Measurements from ENCODE around the gene ABLIM1. TPM values are rescaled to one million over a fixed set of nuclear protein-coding genes. Genes with fewer than 3 reads are reported as not detected.

The ABLIM1 gene
- total RNA-seq, 2 experiments from 2014 or later, result 119 to 128 TPM

GRCh38 chr10:114607358-114607998, 50.6 kb downstream of the ABLIM1 start:
- Mint-ChIP-seq H3K9me3 (no peaks in the 10 kb centered on the region), H3K4me3 (no peak overlapping the region), H3K36me3 (no peaks in the 10 kb centered on the region), H3K27ac (no peak overlapping the region), H3K4me1 (ENCODE audit: low read depth) (peaks cover 2% of the 10 kb centered on the region), H3K27me3 (no peaks in the 10 kb centered on the region)
- intact Hi-C loops (cut with micrococcal nuclease), result no loop called here
- no peak for DNase-seq
- ChIA-PET POLR2A (no interaction called here), CTCF (no interaction called here)

- intact Hi-C loops (cut with micrococcal nuclease), result no loop called here
- no peaks in the 10 kb centered on the region for H3K36me3 Mint-ChIP-seq
- DNase-seq, result no peak
- no peak overlapping the region for H3K27ac Mint-ChIP-seq
- H3K4me1 Mint-ChIP-seq (ENCODE audit: low read depth), result peaks cover 7% of the 10 kb centered on the region
- H3K4me3 Mint-ChIP-seq, result no peak overlapping the region
- ChIA-PET POLR2A (no interaction called here), CTCF (no interaction called here)
- H3K9me3 Mint-ChIP-seq, result no peaks in the 10 kb centered on the region
- no peaks in the 10 kb centered on the region for H3K27me3 Mint-ChIP-seq
These were observed 52.8 kb downstream of the ABLIM1 start for GRCh38 chr10:114605155-114605797.

DNA sequence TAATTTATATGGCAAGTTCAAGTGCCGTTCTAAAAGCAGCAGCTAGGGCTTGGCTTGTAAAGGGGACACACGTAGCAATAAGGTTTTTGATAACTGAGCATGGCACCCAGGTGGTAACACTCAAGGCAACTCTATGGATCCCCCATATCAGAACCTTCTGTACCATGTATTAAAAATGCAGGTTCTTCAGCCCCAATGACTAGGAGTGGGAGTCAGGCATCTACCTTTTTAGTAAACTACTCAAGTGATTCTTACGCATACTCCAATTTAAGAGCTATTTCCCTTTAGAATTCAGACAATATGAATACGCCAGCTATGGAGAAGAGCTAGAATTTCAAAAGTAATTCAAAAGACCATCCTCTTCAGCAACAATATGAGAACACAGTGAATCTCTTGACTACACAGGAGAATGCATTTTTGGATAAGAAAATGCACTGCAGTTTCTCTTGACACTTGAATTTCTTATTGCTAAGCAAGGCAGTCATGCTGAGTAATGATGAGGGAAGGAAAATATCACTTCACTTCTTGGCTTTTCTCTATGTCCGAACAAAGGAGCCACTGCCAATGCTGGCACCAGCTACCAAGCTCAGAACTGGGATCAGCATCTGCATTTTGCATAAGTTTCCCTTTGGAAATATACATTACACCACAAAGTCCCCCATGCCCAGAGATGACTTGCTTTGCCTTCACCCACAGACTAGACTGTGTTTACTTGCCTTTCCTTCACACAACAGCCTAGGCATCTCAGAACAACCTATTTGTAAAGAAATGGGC, 53.5 kb downstream of the ABLIM1 start:
- H3K4me1 Mint-ChIP-seq (ENCODE audit: low read depth), result peaks cover 9% of the 10 kb centered on the region
- H3K9me3 Mint-ChIP-seq, result no peaks in the 10 kb centered on the region
- no peaks in the 10 kb centered on the region for H3K36me3 Mint-ChIP-seq
- ChIA-PET POLR2A (no interaction called here), CTCF (no interaction called here)
- intact Hi-C loops (cut with micrococcal nuclease), result no loop called here
- H3K4me3 Mint-ChIP-seq, result no peak overlapping the region
- H3K27me3 Mint-ChIP-seq, result no peaks in the 10 kb centered on the region
- no peak overlapping the region for H3K27ac Mint-ChIP-seq
- no peak for DNase-seq

DNA sequence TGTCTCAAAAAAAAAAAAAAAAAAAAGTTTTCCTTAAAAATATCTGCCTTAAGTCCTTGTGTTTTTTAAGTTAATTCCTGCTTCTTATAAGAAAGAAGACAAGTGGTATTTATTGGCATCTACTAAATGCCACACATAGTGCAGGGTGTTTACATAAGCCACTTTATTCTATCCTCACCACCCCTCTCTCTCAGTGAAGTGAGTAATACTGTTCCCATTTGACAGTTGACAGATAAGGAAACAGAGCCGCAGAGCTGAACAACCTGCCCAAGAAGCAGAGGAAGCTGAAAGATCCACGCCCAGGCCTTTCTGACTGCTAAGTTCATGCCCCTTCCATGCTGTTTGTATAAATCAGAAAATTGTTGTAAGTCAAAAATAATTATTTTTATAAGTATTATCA, 54.1 kb downstream of the ABLIM1 start:
- peaks cover 9% of the 10 kb centered on the region for H3K4me1 Mint-ChIP-seq (ENCODE audit: low read depth)
- intact Hi-C loops (cut with micrococcal nuclease), result no loop called here
- H3K27me3 Mint-ChIP-seq, result no peaks in the 10 kb centered on the region
- no peaks in the 10 kb centered on the region for H3K9me3 Mint-ChIP-seq
- DNase-seq, result peak; percentile 20
- POLR2A ChIA-PET, result no interaction called here
- CTCF ChIA-PET, result no interaction called here
- no peak overlapping the region for H3K27ac Mint-ChIP-seq
- H3K36me3 Mint-ChIP-seq, result no peaks in the 10 kb centered on the region
- no peak overlapping the region for H3K4me3 Mint-ChIP-seq

- H3K27ac Mint-ChIP-seq, result no peak overlapping the region
- H3K4me3 Mint-ChIP-seq, result no peak overlapping the region
- POLR2A ChIA-PET, result no interaction called here
- H3K27me3 Mint-ChIP-seq, result no peaks in the 10 kb centered on the region
- CTCF ChIA-PET, result interaction anchor here (0.8 to 1.3 kb wide), 2 partner anchors 14 to 54 kb away, joined by 3 read pairs; no protein-coding TSS in a partner anchor
- H3K36me3 Mint-ChIP-seq, result no peaks in the 10 kb centered on the region
- no peak for DNase-seq
- intact Hi-C loops (cut with micrococcal nuclease), result no loop called here
- no peaks in the 10 kb centered on the region for H3K9me3 Mint-ChIP-seq
- H3K4me1 Mint-ChIP-seq (ENCODE audit: low read depth), result peaks cover 9% of the 10 kb centered on the region
These were observed 54.8 kb downstream of the ABLIM1 start for GRCh38 chr10:114603303-114603702.

DNA sequence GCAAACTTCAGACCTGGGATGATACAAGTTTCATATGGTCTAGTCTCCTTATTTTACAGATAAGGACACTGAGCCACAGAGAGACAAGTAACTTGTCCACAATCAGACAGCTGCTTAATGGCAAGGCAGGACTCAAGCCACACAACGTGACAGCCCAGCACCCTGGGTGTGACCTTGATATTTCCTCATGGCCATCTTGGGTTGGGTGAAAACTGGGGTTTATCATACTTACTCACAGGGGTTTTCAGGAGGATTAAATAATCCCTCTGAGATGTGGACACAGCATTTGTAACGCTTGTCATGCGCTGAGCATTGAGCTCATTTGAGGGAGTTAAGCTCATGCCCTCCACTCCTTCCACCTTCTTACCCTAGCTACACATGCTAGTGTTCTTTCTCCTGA, 58.0 kb downstream of the ABLIM1 start:
- Mint-ChIP-seq H3K9me3 (no peaks in the 10 kb centered on the region), H3K4me3 (no peak overlapping the region), H3K27ac (no peak overlapping the region), H3K4me1 (ENCODE audit: low read depth) (peaks cover 9% of the 10 kb centered on the region), H3K36me3 (no peaks in the 10 kb centered on the region), H3K27me3 (no peaks in the 10 kb centered on the region)
- DNase-seq, result no peak
- ChIA-PET POLR2A (interaction anchor here (0.5 kb wide), 1 partner anchor 86 kb away, joined by 3 read pairs; no protein-coding TSS in a partner anchor), CTCF (interaction anchor here (0.8 kb wide), 1 partner anchor 11 kb away, joined by 4 read pairs; no protein-coding TSS in a partner anchor)
- intact Hi-C loops (cut with micrococcal nuclease), result no loop called here

DNA sequence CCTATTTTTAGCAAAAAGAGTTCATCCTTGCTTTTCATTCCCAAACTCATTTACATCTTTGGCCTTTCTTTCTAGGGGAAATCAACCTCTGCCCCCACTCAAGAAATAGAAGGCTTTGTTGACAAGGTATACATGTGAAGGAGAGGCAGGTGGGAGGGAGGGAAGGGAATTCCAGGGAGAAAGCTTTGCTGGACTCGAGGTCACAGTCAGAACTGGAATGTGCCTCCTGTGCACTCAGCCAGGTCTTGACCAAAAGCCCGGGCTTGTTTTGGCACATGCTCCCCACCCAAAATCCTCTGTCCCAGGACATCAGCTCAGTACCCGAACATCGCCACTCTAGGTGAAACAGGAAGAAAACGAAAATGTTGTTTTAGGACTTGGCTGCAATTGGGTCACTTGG, 61.3 kb downstream of the ABLIM1 start:
- no peak overlapping the region for H3K4me3 Mint-ChIP-seq
- peaks cover 1% of the 10 kb centered on the region for H3K27me3 Mint-ChIP-seq
- no peak for DNase-seq
- ChIA-PET CTCF (no interaction called here), POLR2A (no interaction called here)
- H3K36me3 Mint-ChIP-seq, result no peaks in the 10 kb centered on the region
- H3K4me1 Mint-ChIP-seq (ENCODE audit: low read depth), result peaks cover 9% of the 10 kb centered on the region
- intact Hi-C loops (cut with micrococcal nuclease), result no loop called here
- H3K9me3 Mint-ChIP-seq, result peaks cover 6% of the 10 kb centered on the region
- no peak overlapping the region for H3K27ac Mint-ChIP-seq

DNA sequence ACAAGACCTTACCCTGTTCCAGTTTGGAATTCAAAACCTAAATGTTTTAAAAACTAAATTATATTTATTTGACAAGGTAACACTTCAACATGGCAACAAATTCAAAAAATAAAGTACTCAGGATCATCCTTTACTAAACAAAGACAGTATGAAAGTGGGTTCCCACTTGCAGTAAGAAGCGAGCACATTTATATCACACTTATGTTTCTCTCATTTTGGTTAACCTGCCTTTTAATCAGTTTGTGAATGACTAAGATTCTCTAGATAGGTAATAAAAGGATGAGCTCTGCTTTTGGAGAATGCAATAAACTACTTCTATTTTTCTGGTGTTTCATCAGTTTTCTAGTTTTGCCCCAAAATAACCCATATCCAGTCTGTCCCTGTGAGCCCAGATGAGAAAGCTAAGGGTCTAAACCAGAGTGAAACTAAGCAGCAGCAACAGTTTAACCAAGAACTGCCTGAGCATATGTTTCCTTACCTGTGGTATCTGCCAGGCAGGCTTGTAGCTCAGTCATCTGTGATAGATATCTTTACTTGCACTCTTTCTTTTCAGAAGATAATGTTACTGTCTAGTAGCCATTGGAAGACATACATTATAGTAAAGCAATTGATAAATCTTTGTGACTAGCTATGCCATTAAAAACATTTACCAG, 64.1 kb downstream of the ABLIM1 start:
- POLR2A ChIA-PET, result interaction anchor here (1.1 kb wide), 1 partner anchor 22 kb away, joined by 6 read pairs; no protein-coding TSS in a partner anchor
- intact Hi-C loops (cut with micrococcal nuclease), result loop anchor here (1.0 kb wide), 1 partner anchor 21 kb away; no protein-coding TSS in a partner anchor
- H3K27ac Mint-ChIP-seq, result no peak overlapping the region
- no peak overlapping the region for H3K4me3 Mint-ChIP-seq
- H3K27me3 Mint-ChIP-seq, result peaks cover 1% of the 10 kb centered on the region
- peaks cover 6% of the 10 kb centered on the region for H3K9me3 Mint-ChIP-seq
- no peak for DNase-seq
- CTCF ChIA-PET, result interaction anchor here (0.9 kb wide), 1 partner anchor 228 kb away, joined by 3 read pairs; the partner anchor contains the start of gene FHIP2A
- H3K4me1 Mint-ChIP-seq (ENCODE audit: low read depth), result peaks cover 3% of the 10 kb centered on the region
- no peaks in the 10 kb centered on the region for H3K36me3 Mint-ChIP-seq

GRCh38 chr10:114593240-114593792, 64.8 kb downstream of the ABLIM1 start:
- intact Hi-C loops (cut with micrococcal nuclease), result no loop called here
- Mint-ChIP-seq H3K36me3 (no peaks in the 10 kb centered on the region), H3K4me1 (ENCODE audit: low read depth) (peaks cover 3% of the 10 kb centered on the region), H3K27me3 (peaks cover 1% of the 10 kb centered on the region), H3K9me3 (peaks cover 6% of the 10 kb centered on the region), H3K4me3 (no peak overlapping the region), H3K27ac (no peak overlapping the region)
- no peak for DNase-seq
- CTCF ChIA-PET, result no interaction called here
- POLR2A ChIA-PET, result interaction anchor here (1.1 kb wide), 1 partner anchor 22 kb away, joined by 6 read pairs; no protein-coding TSS in a partner anchor

DNA sequence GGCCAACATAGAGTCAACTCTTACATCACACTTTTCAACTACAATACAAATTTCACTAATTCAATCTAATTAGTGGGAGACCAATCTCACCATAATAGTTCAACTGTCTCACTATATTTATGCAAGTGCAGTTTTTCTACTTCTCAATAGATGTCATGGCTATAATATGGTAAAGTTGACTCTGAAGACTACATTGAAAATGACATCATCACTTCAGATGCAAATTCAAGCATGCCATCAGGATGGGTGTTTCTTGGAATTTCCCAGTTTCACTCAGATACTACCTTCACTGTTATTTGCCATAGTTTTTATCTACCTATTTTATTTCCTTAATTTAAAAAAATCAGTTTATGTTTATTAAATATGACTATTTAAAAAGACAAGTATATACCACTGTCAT, 67.1 kb downstream of the ABLIM1 start:
- intact Hi-C loops (cut with micrococcal nuclease), result no loop called here
- peaks cover 1% of the 10 kb centered on the region for H3K27me3 Mint-ChIP-seq

GRCh38 chr10:114584419-114584818, 73.7 kb downstream of the ABLIM1 start:
- Mint-ChIP-seq H3K36me3 (no peaks in the 10 kb centered on the region), H3K4me1 (ENCODE audit: low read depth) (no peaks in the 10 kb centered on the region), H3K27ac (no peak overlapping the region), H3K9me3 (no peaks in the 10 kb centered on the region), H3K4me3 (no peak overlapping the region), H3K27me3 (no peaks in the 10 kb centered on the region)
- ChIA-PET CTCF (interaction anchor here (1.4 kb wide), 1 partner anchor 113 kb away, joined by 4 read pairs; no protein-coding TSS in a partner anchor), POLR2A (no interaction called here)
- DNase-seq, result no peak
- intact Hi-C loops (cut with micrococcal nuclease), result no loop called here

More for the DNA sequence above, 67.1 kb downstream of the ABLIM1 start:
- DNase-seq, result no peak
- ChIA-PET CTCF (no interaction called here), POLR2A (no interaction called here)
- H3K27ac Mint-ChIP-seq, result no peak overlapping the region
- peaks cover 6% of the 10 kb centered on the region for H3K9me3 Mint-ChIP-seq
- H3K36me3 Mint-ChIP-seq, result no peaks in the 10 kb centered on the region
- H3K4me1 Mint-ChIP-seq (ENCODE audit: low read depth), result peaks cover 3% of the 10 kb centered on the region
- H3K4me3 Mint-ChIP-seq, result no peak overlapping the region

GRCh38 chr10:114581071-114581470, 77.0 kb downstream of the ABLIM1 start:
- Mint-ChIP-seq H3K27me3 (no peaks in the 10 kb centered on the region), H3K36me3 (no peaks in the 10 kb centered on the region), H3K4me3 (no peak overlapping the region), H3K9me3 (no peaks in the 10 kb centered on the region), H3K4me1 (ENCODE audit: low read depth) (no peaks in the 10 kb centered on the region), H3K27ac (no peak overlapping the region)
- intact Hi-C loops (cut with micrococcal nuclease), result no loop called here
- CTCF ChIA-PET, result no interaction called here
- POLR2A ChIA-PET, result no interaction called here
- DNase-seq, result no peak
